Right lung (tissue), 5 donors: ENCODE results near the gene TIMM23B. TPM values are rescaled to one million over a fixed set of nuclear protein-coding genes. Genes with fewer than 3 reads are reported as not detected.
"Not testable (repeated sequence)": the region's sequence is repeated elsewhere in the genome, so short reads cannot be mapped to it uniquely, and the experiment has no call there.

ENCODE experiments used
- DNase-seq, 2 donors: peaks; one replicate each; pipeline ENCODE4 v3.0.0-alpha.2; 2013
- polyA plus RNA-seq, 5 donors: library from polyadenylated mRNA; unstranded; fragments of 120-200 nt; gene quantifications; one replicate each; pipeline versions ENCODE4 v1.2.1 to v1.2.3, GENCODE V29; 2013; ENCODE audit warnings: inconsistent platforms in 1 of 5, low replicate concordance in 1 of 5; ENCODE audit not compliant: insufficient read length in 5 of 5, insufficient read depth in 1 of 5

TIMM23B gene
- polyA plus RNA-seq, 5 donors = 14.1 to 20.1 (median 17.6) TPM

DNA sequence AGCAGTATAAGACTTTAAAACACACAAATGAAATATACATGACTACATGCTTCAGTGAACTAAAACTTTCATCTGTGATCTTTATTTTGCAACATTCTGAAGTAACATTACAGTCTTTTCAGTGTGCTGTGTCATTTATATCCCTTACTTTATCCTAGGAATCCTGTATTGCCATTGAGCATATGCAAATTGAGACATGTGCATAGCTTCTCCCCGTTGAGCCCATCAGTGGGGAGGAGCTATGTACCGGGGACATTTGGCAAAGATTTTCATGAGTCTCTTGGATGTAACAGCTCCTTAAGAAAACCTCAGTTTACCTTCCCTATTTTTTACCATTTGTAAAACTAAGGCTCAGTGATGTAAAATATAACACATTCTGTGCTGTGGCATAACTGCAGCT, 29.6 kb downstream of the TIMM23B start:
- not testable (repeated sequence) for DNase-seq

DNA sequence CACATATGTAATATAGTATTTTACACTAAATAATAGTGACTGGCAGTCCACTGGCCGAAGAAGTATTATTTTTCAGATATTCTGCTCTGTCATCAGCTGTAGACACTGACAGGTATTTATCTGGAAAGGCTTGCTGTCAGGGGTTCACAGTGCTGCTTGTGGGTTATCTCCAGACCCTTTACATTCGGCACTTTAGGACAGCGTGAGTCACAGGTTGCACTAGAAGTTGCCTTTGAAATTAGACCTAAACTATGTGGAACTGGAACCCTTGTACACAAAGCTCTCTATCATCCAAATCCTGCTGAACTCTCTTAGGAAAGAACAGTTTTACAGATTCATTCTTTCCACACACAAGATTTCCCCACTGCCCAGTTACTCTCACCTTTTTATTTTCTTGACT, 30.2 kb downstream of the TIMM23B start:
- DNase-seq = not testable (repeated sequence)

DNA sequence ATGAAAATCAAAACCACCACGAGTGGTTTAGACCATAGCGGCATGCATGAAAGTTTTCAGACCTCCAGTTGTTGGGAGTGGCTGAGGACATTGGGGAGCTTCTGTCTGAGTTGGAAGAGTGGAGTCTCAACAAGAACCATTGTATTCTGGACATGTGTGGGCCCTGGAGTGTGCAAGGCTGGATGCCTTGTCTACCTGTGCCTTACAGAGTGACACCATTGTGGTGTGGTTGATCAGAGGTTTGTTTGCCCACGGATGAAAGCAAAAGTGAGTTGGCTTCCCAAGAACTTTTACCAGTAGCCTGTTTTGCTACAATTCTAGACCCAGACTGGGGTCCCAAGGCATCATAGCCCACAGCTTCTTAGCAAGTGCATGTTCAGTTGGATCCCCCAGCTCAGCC, 35.9 kb downstream of the TIMM23B start:
- not testable (repeated sequence) for DNase-seq

DNA sequence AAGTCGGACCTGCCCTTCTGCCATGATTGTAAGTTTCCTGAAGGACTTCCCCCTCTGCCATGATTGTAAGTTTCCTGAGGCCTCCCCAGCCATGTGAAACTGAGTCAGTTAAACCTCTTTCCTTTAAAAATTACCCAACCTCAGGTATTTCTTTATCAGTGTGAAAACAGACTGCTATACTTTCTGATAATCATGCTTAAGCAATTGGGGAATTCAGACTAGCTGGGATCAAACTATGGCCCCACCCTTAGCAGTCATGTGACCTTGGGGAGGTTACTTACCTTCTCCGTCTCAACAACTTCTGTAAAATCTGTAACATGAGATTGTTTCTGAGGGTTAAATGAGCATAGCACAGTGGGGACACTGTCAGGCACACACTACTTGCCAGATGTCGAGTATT, 45.4 kb downstream of the TIMM23B start:
- not testable (repeated sequence) for DNase-seq

DNA sequence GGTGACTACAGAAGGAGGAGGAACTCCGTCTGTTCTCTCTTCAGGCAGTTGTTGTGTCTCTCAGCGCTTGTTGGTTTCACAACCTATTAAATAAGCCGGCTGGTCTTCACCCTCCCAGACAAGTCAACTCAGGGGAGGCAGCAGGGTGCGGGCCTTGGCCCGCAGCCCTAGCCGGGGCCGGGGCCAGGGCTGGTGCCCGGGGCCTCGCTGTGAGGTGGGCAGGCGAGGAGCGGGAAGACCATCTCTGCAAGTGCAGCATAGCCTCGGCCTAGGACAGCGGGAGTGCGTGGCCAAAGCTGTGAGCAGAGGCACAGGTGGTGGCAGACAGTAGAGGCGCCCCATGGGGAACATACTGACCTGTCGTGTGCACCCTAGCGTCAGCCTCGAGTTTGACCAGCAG, 46.5 kb downstream of the TIMM23B start, which contains the start of gene AGAP6:
AGAP6 (plus strand) TSS at position 31 of the 400 bp plus-strand sequence; CDS start at position 341, 310 bp downstream.
- not testable (repeated sequence) for DNase-seq

DNA sequence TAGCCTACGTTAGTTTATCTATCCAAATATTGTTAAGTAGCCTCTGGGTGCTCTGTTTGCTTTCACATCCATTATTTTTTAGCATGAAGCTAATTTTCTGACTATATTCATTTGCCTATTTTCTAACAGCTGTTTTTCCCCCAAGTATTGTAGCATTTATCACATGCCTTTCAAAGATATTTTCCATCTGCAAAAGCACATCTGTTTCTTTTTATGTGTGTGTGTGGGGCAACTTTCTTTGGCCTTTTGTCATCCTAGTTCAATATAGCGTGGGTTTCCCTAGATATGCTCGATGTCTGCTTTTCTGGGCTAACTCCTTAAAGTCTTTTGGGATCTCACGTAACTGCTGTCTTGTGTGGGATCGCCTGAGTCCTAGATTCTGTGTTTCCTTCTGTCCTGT, 53.5 kb downstream of the TIMM23B start:
- DNase-seq = not testable (repeated sequence)

DNA sequence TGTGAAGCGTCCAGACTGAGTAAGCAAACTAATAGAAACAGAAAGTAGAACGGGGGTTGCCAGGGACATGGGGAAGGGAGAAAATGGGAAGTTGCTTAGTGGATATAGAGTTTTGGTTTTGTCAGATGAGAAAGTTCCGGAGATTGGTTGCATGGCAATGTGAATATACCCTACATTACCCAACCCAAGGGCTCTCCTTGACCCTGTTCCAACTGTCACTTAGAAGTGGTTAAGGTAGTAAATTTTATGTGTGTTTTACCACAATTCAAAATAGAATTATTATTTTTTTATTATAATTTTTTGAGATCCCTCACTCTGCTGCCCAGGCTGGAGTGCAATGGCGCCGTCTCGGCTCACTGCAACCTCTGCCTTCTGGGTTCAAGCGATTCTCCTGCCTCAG, 72.2 kb downstream of the TIMM23B start:
- not testable (repeated sequence) for DNase-seq

DNA sequence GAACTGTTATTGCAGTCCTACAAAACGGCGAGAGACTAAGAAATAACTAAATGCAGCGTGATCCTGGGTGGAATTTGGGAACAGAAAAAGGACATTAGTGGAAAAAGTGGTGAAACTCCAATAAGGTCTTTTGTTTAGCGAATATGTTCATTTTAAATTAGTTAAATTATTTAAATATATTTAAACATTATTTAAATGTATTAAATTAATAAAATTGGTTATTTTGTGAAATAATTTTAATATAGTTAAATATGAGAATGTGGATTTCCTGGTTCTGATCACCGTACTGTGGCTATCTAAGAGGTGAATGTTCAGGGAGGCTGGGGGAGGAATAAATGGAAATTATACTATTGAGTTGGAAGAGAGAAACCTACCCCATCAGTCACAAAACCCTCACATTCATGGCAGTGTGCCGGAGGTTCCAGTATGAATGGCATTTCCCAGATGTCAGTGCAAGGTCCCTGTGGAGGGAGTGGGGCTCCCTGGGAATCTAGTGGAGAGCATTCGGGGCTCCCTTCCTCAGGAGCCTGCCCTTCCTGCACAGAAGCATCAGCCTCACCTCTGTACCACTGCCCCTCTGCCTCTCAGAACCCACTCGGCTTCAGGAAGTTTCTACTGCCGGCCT, 73.9 kb downstream of the TIMM23B start:
- not testable (repeated sequence) for DNase-seq

DNA sequence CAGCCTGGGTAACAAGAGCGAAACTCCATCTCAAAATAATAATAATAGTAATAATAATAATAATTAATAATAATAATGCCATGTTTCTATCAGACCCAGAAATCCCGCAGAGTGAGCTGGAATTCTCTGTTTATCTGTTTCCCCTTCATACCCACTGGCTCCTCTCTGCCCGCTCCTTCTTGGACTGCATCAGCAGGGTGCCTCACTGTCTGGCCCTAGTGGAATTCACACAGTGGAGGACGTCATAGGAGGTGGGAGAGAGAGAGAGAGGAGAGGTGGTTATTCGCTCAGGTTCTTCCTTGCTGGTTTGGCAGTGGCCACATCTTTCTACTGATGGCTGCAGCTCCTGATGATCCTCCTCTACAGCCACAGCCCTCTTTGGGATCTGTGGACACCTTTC, 75.1 kb downstream of the TIMM23B start:
- not testable (repeated sequence) for DNase-seq

DNA sequence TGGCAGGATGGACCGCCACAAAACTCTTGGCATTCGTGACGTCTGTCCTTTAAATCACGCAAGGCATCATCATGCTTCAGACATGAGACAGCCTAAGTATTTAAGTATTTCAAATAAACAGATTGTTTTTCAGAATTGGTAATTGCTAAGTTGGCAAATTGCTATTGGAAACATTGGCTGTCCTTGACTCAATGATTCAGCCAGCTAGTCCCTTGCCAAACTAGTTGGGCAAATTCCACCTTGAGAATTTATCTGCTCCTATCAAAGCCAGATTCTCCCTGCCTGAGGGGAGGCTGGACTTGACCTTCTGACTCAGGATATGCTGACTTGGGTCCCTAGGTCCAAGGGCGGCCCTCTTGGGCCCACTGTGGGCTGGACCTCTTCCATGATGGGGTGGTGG, 75.8 kb downstream of the TIMM23B start:
- not testable (repeated sequence) for DNase-seq

DNA sequence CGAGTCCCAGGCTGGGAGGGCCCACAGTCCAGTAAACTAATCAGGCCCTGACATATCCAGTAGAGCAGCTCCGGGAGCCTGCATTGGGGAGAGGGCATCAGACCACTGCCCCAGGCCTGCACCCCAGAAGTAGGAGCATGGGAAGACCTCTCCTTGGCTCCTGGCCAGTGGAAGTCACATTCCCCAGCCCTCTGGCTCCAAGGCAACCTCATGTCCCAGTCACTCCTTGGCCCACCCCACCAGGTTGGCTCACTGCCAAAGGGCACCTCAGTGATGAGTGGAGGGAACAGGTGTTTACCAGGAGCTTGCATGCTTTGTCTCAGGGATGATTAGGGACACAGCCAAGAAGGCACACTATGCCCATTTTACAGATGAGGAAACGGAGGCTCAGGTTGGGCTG, 77.4 kb downstream of the TIMM23B start:
- DNase-seq = not testable (repeated sequence)

DNA sequence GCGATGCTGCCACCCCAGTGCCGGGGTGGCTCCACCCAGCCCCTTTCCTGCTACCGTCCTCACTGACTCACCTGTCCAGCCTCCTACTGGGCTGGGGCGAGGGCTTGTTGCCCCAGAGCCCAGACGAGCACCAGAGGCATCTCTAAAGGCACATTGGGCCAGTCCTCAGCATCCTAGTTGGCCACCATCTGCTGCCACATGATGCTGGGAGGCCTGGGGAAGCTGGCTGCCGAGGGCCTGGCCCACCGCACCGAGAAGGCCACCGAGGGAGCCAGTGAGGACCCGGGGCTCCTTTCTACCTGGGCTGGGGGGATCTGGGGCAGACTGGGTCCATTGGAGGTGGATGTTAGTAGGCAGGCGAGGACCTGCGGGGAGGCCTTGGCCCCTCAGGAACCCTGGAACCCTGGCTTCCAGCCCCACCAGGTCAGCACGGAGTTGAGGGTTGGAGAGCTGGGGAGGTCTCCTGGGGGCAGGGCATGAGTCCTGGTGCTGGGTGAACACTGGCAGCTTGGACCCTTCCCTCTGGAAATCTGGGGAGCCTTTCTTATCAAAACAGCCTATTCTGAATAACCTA, 78.7 kb downstream of the TIMM23B start:
- DNase-seq = not testable (repeated sequence)

DNA sequence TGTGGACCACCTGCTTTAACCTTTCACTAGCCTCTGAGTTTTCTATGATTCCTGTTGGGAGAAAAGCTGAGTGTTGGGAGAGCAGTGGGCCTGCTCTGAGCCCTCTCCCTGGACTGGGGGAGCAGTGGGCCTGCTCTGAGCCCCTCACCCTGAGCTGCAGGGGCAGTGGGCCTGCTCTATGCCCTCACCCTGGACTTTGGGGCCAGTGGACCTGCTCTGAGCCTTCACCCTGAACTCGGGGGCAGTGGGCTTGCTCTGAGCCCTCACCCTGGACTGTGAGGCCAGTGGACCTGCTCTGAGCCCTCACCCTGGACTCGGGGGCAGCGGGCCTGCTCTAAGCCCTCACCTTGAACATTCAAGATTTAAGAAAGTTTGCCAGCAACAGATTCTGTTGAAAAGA, 79.8 kb downstream of the TIMM23B start:
- no peak for DNase-seq

Other genes starting within 250 kb of the TIMM23B start
- gene OGDHL, start 179.7 kb upstream of the TIMM23B start, polyA plus RNA-seq = 1 to 10 TPM in 1 of 5 donors, under 1 TPM in 4; 0.45 to 1.6 (median 0.60) TPM
- gene PARG, start within 50 bp of the TIMM23B start, polyA plus RNA-seq = 10 to 100 TPM; 22.3 to 31.3 (median 29.8) TPM
- 10 to 100 TPM; 23.0 to 31.9 (median 26.0) TPM for gene AGAP6, start 46.4 kb downstream of the TIMM23B start, polyA plus RNA-seq
- gene WASHC2A, start 125.9 kb downstream of the TIMM23B start, polyA plus RNA-seq = 10 to 100 TPM; 37.0 to 81.6 (median 64.4) TPM